HepG2 (cell line): ENCODE measurements around the gene TMED9. TPM values are rescaled to one million over a fixed set of nuclear protein-coding genes. Genes with fewer than 3 reads are reported as not detected.
A peak's percentile ranks its signal among the peaks of the same experiment; 100 is the strongest.

Experiments
- AKAP8 ChIP-seq: sonication (generic); formaldehyde crosslinking; IDR thresholded peaks from 2 replicates; pipeline ENCODE4 v1.5.1; 2020; ENCODE audit warnings: mild to moderate bottlenecking, missing genetic modification reagents
- CREB1 ChIP-seq, 2 experiments: fragments of 450-650 bp in 1 of 2; IDR thresholded peaks; 2 replicates each; pipeline ENCODE4 v1.6.1; 2016 to 2017; ENCODE audit warnings: control low read depth in 1 of 2, mild to moderate bottlenecking in 1 of 2, missing compliant biosample characterization in 1 of 2, missing genetic modification characterization in 1 of 2
- GABPA ChIP-seq, 2 experiments: IDR thresholded peaks; 2 replicates each; pipeline ENCODE4 v1.6.1; 2011 to 2016; ENCODE audit warnings: low read depth in 2 of 2, low read length in 1 of 2, missing biosample characterization in 1 of 2, missing genetic modification characterization in 1 of 2
- HCFC1 ChIP-seq: fragments of 150-350 bp; IDR thresholded peaks from 2 replicates; pipeline ENCODE4 v1.6.1; 2014; ENCODE audit warnings: low read depth, low read length
- HDAC1 ChIP-seq: sonication (generic); formaldehyde crosslinking; IDR thresholded peaks from 2 replicates; pipeline ENCODE4 v1.5.1; 2020; ENCODE audit warnings: mild to moderate bottlenecking, missing genetic modification reagents
- HMGXB4 ChIP-seq, 2 experiments: sonication (generic) in 1 of 2; formaldehyde crosslinking in 1 of 2; IDR thresholded peaks; 2 replicates each; pipeline versions ENCODE4 v1.4.0 to v1.6.1; 2018 to 2020; ENCODE audit warnings: missing genetic modification reagents in 2 of 2, borderline replicate concordance in 1 of 2, low read depth in 1 of 2, mild to moderate bottlenecking in 1 of 2, missing biosample characterization in 1 of 2
- HOXA3 ChIP-seq: sonication (generic); formaldehyde crosslinking; IDR thresholded peaks from 2 replicates; pipeline ENCODE4 v1.5.0; 2020; ENCODE audit warnings: missing genetic modification reagents
- MIXL1 ChIP-seq: IDR thresholded peaks from 2 replicates; pipeline ENCODE4 v1.6.1; 2016
- NR2F6 ChIP-seq, 2 experiments: IDR thresholded peaks; 2 replicates each; pipeline ENCODE4 v1.6.1; 2016; ENCODE audit warnings: antibody characterized with exemption in 1 of 2, mild to moderate bottlenecking in 1 of 2
- PRDM10 ChIP-seq: sonication (generic); formaldehyde crosslinking; IDR thresholded peaks from 2 replicates; pipeline ENCODE4 v1.4.0; 2020; ENCODE audit warnings: low read depth, missing genetic modification reagents
- RXRA ChIP-seq: sonication (generic); formaldehyde crosslinking; IDR thresholded peaks from 2 replicates; pipeline ENCODE4 v1.5.1; 2020; ENCODE audit warnings: missing genetic modification reagents
- SMAD3 ChIP-seq: sonication (generic); formaldehyde crosslinking; IDR thresholded peaks from 2 replicates; pipeline ENCODE4 v1.4.0; 2020; ENCODE audit warnings: missing genetic modification reagents
- SNAPC2 ChIP-seq: sonication (generic); formaldehyde crosslinking; IDR thresholded peaks from 2 replicates; pipeline ENCODE4 v1.8.1; 2022; ENCODE audit warnings: mild to moderate bottlenecking, missing genetic modification reagents
- TEAD3 ChIP-seq: optimal IDR thresholded peaks from 2 replicates; pipeline ENCODE3; 2016; ENCODE audit warnings: borderline replicate concordance
- ZBTB2 ChIP-seq: sonication (generic); formaldehyde crosslinking; IDR thresholded peaks from 2 replicates; pipeline ENCODE4 v1.8.0; 2022; ENCODE audit warnings: low read depth, missing genetic modification reagents
- ZBTB49 ChIP-seq: sonication (generic); formaldehyde crosslinking; IDR thresholded peaks from 2 replicates; pipeline ENCODE4 v1.4.0; 2020; ENCODE audit warnings: missing genetic modification reagents, borderline replicate concordance
- ZNF143 ChIP-seq: sonication (generic); formaldehyde crosslinking; IDR thresholded peaks from 2 replicates; pipeline ENCODE4 v1.4.0; 2020; ENCODE audit warnings: missing genetic modification reagents
- polyA plus RNA-seq, 8 experiments: library from polyadenylated mRNA; depleted of rRNA in 3 of 8; stranded (reverse) in 7 of 8; unstranded in 1 of 8; fragments of >200 nt; fragmentation: Illumina TruSeq in 4 of 8; extraction: Trizol in 4 of 8; gene quantifications; 2 replicates each; pipeline versions ENCODE4 v1.2.1 to v1.2.3, GENCODE V29; 2011 to 2016; ENCODE audit warnings: low read depth in 4 of 8, missing spikeins in 1 of 8, mixed read lengths in 1 of 8; ENCODE audit not compliant: insufficient read depth in 1 of 8
- total RNA-seq, 5 experiments: library from RNA; depleted of rRNA; stranded (reverse); fragments of >200 nt; fragmentation: Illumina TruSeq; extraction: Trizol; gene quantifications; 2 replicates each; pipeline ENCODE4 v1.2.3, GENCODE V29; 2016; ENCODE audit warnings: low read depth in 1 of 5

TMED9 gene
- total and polyA plus RNA-seq, 2 of the 13 experiments (the other 11 are each of a cell fraction or from before 2014, with no cell fraction given), result 161 to 350 TPM

- TF ChIP-seq PRDM10 (CRISPR knock-in tag), result peak; percentile 74; the same call in 1 of the 2 replicates
- TF ChIP-seq ZBTB2, result peak; percentile 77
- TF ChIP-seq SNAPC2 (CRISPR knock-in tag), result peak; percentile 29; the same call in 1 of the 2 replicates
- TF ChIP-seq NR2F6 (IDR thresholded peaks at IDR 0.05), result peak; percentile 19; the same call in 1 of the 2 replicates
- TF ChIP-seq NR2F6 (CRISPR knock-in tag; IDR thresholded peaks at IDR 0.05), result peak; percentile 86
- TF ChIP-seq TEAD3 (CRISPR knock-in tag), result peak; percentile 45
- peak in 1 of 2 experiments; percentile 74; a peak in 2 of 4 replicates for TF ChIP-seq HMGXB4 (CRISPR knock-in tag; IDR thresholded peaks at IDR 0.05; ENCODE audit: borderline replicate concordance in 1 of 2, low read depth in 1 of 2)
- TF ChIP-seq AKAP8, result no peak
- no peak for TF ChIP-seq GABPA (IDR thresholded peaks at IDR 0.05; ENCODE audit: low read depth, low read length)
- TF ChIP-seq GABPA (CRISPR knock-in tag; IDR thresholded peaks at IDR 0.05; ENCODE audit: low read depth), result peak; percentile 68
- TF ChIP-seq CREB1 (IDR thresholded peaks at IDR 0.05), result no peak
- TF ChIP-seq CREB1 (CRISPR knock-in tag; IDR thresholded peaks at IDR 0.05), result peak; percentile 59
- TF ChIP-seq HCFC1, result peak; percentile 79
- TF ChIP-seq ZNF143 (CRISPR knock-in tag), result peak; percentile 67
- 0 out of 2 replicates have a peak, but pooled peaks have one; percentile 31 for TF ChIP-seq MIXL1 (CRISPR knock-in tag)
- 0 out of 2 replicates have a peak, but pooled peaks have one; percentile 27 for TF ChIP-seq RXRA (CRISPR knock-in tag)
- TF ChIP-seq HDAC1 (CRISPR knock-in tag), result peak; percentile 59
- TF ChIP-seq SMAD3, result 0 out of 2 replicates have a peak, but pooled peaks have one; percentile 23
- TF ChIP-seq HOXA3 (CRISPR knock-in tag), result peak; percentile 95
- no peak for TF ChIP-seq ZBTB49 (CRISPR knock-in tag)
Measured at GRCh38 chr5:177554474-177555111, 37.4 kb upstream of the TMED9 start, which contains the start of gene FAM193B (continued).
